ENCODE results near the gene RUSC2. TPM values are rescaled to one million over a fixed set of nuclear protein-coding genes. Genes with fewer than 3 reads are reported as not detected.

The RUSC2 gene
- total RNA-seq, 1 donor from 2014 or later = 31.5 TPM

DNA sequence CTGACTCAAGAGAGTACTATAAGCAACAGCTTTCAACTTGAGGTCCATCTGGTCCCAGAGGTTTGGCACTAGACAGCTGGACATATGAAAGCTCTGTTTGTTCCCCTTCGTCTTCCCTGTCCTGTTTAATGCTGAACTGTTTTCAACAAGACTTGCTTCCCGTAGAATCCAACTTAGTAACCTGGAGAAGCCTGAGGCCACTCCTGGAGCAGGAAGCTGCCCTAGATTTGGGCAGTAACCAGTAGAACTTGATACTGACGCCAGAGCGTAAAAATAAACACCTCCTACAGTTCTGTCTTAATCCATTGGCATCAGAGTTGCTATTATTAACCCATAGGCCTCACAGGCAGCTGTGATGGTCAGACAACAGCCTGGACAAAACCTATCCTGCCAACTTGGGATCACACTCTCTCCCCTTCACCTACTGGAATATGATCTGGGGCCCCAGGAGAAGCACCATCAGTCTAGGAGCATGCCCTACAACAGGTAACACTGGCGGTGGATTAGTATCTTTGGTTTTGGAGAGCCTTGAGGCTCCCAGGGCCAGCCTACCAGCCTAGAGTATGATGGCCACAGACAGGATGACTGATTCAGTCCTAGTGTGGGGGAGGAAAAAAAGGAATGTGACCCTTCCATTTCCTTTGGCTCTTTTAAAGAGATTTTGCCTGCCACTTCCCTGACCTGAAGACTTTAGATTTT, 29.2 kb downstream of the RUSC2 start:
- DNase-seq (no peak), ATAC-seq (peak; percentile 52)
- no peak overlapping the region for H3K4me3 ChIP-seq
- H3K27me3 ChIP-seq = no peaks in the 10 kb centered on the region
- intact Hi-C loops (cut with DNase I) = no loop called here
- no peaks in the 10 kb centered on the region for H3K36me3 ChIP-seq
- H3K27ac ChIP-seq = peak overlapping the region; percentile 65
- H3K9me3 ChIP-seq = no peaks in the 10 kb centered on the region
- TF ChIP-seq, protein P1, sequence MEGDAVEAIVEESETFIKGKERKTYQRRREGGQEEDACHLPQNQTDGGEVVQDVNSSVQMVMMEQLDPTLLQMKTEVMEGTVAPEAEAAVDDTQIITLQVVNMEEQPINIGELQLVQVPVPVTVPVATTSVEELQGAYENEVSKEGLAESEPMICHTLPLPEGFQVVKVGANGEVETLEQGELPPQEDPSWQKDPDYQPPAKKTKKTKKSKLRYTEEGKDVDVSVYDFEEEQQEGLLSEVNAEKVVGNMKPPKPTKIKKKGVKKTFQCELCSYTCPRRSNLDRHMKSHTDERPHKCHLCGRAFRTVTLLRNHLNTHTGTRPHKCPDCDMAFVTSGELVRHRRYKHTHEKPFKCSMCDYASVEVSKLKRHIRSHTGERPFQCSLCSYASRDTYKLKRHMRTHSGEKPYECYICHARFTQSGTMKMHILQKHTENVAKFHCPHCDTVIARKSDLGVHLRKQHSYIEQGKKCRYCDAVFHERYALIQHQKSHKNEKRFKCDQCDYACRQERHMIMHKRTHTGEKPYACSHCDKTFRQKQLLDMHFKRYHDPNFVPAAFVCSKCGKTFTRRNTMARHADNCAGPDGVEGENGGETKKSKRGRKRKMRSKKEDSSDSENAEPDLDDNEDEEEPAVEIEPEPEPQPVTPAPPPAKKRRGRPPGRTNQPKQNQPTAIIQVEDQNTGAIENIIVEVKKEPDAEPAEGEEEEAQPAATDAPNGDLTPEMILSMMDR (IDR thresholded peaks at IDR 0.05) = no peak
- peaks cover 60% of the 10 kb centered on the region for H3K4me1 ChIP-seq

DNA sequence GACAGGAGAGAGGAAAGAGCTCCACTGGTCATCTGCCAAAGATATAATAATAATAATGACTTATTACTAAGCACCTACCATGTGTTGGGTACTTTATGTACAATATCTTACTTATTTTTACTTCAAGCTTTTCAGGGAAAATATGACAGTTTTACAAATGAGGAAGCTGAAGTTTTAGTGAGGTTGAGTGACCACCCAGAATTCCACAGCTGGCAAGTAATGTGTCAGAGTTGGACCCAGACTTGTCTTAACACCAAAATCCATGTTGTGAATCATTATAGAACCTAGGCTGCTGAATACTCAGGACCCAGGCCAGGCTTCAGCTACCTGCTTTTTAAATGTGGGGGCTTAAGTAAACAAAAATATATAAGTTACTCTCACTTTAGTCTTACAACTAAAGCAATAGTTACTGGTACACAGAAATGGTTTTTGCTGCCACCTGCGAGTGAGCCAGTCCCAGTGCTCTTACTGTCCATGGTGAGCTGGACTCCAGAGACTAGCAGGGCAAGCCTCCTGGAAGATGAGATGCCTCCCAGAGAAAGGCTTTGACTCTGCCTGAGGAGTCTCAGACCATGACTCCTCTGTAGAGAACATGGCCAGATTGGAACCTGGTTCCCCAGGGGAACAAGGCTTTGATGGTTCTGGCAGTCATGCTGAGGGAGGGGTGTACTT, 29.9 kb downstream of the RUSC2 start:
- peaks cover 60% of the 10 kb centered on the region for H3K4me1 ChIP-seq
- TF ChIP-seq, protein P1 (IDR thresholded peaks at IDR 0.05) = no peak
- intact Hi-C loops (cut with DNase I) = no loop called here
- no peak overlapping the region for H3K4me3 ChIP-seq
- no peaks in the 10 kb centered on the region for H3K36me3 ChIP-seq
- no peaks in the 10 kb centered on the region for H3K27me3 ChIP-seq
- peak overlapping the region; percentile 65 for H3K27ac ChIP-seq
- no peaks in the 10 kb centered on the region for H3K9me3 ChIP-seq
- no peak for ATAC-seq
- DNase-seq = no peak

DNA sequence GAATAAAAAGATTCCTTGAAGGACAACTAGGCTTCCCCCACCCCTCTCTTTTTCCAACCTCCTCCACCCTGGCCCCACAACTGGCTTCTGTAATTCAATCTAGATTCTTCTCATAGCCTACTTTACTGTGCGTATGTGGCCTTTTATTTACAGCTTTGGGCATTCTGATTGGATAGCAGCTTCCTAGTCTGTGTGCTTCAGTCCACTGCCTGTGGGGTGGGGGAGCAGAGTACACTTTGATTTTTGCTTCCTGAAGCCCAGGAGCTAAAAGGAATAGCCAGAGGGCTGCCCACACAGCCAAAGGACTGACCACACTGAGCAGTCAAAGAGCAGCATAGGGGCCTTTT, 30.4 kb downstream of the RUSC2 start:
- no peak for ATAC-seq
- Histone ChIP-seq H3K4me1 (peaks cover 60% of the 10 kb centered on the region), H3K27ac (peak overlapping the region; percentile 65), H3K4me3 (no peak overlapping the region), H3K36me3 (no peaks in the 10 kb centered on the region), H3K9me3 (no peaks in the 10 kb centered on the region), H3K27me3 (no peaks in the 10 kb centered on the region)
- TF ChIP-seq, protein P1 (IDR thresholded peaks at IDR 0.05) = no peak
- no peak for DNase-seq
- intact Hi-C loops (cut with DNase I) = no loop called here

DNA sequence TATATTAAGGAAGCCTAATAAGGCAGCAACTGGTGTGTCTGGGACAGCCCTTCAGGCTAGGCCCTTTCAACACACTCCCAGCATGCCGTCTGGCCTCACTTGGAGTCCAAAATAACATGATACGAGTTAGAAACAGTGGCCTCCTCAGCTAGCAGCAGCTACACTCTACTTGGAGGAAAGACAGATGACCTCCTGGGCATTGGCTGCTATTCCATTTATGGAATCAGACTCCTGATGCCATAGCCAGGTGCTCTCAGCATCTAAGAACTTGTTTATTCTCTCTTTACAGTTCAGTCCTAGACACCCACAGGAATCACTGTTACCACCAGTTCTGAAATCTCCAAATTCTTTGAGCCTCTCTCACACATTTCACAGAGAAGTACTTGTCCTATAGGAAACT, 31.8 kb downstream of the RUSC2 start:
- Histone ChIP-seq H3K27ac (no peak overlapping the region), H3K9me3 (no peaks in the 10 kb centered on the region), H3K36me3 (no peaks in the 10 kb centered on the region), H3K4me3 (no peak overlapping the region), H3K27me3 (no peaks in the 10 kb centered on the region), H3K4me1 (peaks cover 63% of the 10 kb centered on the region)
- TF ChIP-seq, protein P1 (IDR thresholded peaks at IDR 0.05) = no peak
- DNase-seq (no peak), ATAC-seq (no peak)
- intact Hi-C loops (cut with DNase I) = no loop called here

DNA sequence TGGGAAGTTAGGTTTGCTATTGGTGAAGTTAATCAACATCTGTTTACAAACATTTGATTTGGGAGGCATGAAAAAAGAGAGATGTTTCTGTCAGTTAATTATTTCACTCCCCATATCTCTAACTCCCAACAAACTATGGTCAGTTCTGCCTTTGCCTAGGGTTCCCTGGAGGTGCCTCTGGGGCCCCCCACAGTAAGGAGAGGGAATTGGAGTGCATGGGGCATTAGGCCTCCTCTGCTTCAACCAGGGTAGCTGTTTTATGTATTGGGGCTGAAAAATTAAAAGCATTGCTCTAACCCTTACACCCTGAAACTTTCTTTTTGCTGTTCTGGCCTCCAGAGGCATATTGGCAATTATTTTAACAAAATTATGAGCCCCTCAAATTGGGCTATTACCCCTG, 32.3 kb downstream of the RUSC2 start:
- intact Hi-C loops (cut with DNase I) = no loop called here
- TF ChIP-seq, protein P1 (IDR thresholded peaks at IDR 0.05) = peak; percentile 9
- Histone ChIP-seq H3K9me3 (no peaks in the 10 kb centered on the region), H3K36me3 (no peaks in the 10 kb centered on the region), H3K4me1 (peaks cover 63% of the 10 kb centered on the region), H3K27ac (no peak overlapping the region), H3K27me3 (no peaks in the 10 kb centered on the region), H3K4me3 (no peak overlapping the region)
- no peak for ATAC-seq
- DNase-seq = no peak
